ENCODE data around the gene ABHD15. TPM values are rescaled to one million over a fixed set of nuclear protein-coding genes. Genes with fewer than 3 reads are reported as not detected.

Gene ABHD15
- total and polyA plus RNA-seq, 2 donors (not counting 3 experiments of a cell fraction or from before 2014, with no cell fraction given): 3.8 to 5.6 TPM

- intact Hi-C loops (cut with micrococcal nuclease): no loop called here
- H3K27ac ChIP-seq (ENCODE audit: insufficient read depth, low read depth, low read length): no peak overlapping the region
- peaks cover 12% of the 10 kb centered on the region for H3K79me2 ChIP-seq (ENCODE audit: control insufficient read depth, insufficient read depth, low read length)
- no peak overlapping the region for H3K9ac ChIP-seq (replicated peaks; ENCODE audit: extremely low read depth, insufficient read depth, low read length)
- H3K36me3 ChIP-seq (ENCODE audit: control insufficient read depth in 2 of 2, extremely low read depth in 1 of 2, insufficient read depth in 2 of 2, low read length in 2 of 2): peaks cover 24 to 62% of the 10 kb centered on the region in 2 experiments
- TF ChIP-seq FOS (IDR thresholded peaks at IDR 0.05; ENCODE audit: borderline replicate concordance, insufficient read depth, low read length) (no peak), POLR2A (IDR thresholded peaks at IDR 0.05; ENCODE audit: low read depth, low read length) (no peak), CTCF (IDR thresholded peaks at IDR 0.05; ENCODE audit: extremely low read depth in 1 of 2, insufficient read depth in 1 of 2, low read depth in 1 of 2, low read length in 2 of 2) (no peak), GATA2 (IDR thresholded peaks at IDR 0.05; ENCODE audit: insufficient read depth, insufficient read length, low read depth, low read length) (no peak)
- peaks cover 3% of the 10 kb centered on the region for H3K4me1 ChIP-seq (ENCODE audit: control insufficient read depth, extremely low read depth, insufficient read depth, low read length)
- H4K20me1 ChIP-seq (replicated peaks; ENCODE audit: control insufficient read depth, extremely low read depth, insufficient read depth, low read length): no peaks in the 10 kb centered on the region
- H3K4me3 ChIP-seq (replicated peaks in 1 of 3; ENCODE audit: insufficient read depth in 1 of 3, low read depth in 1 of 3, low read length in 3 of 3): no peak overlapping the region
- H3K27me3 ChIP-seq (ENCODE audit: control insufficient read depth in 2 of 2, insufficient read depth in 2 of 2, low read length in 2 of 2): no peaks in the 10 kb centered on the region
- no TSS peak for BruUV-seq (replicated peaks)
- H3K9me1 ChIP-seq (replicated peaks; ENCODE audit: control insufficient read depth, extremely low read depth, insufficient read depth, low read length): no peaks in the 10 kb centered on the region
- DNase-seq (ENCODE audit: low read depth, low spot score): no peak
- POLR2A ChIA-PET: no interaction called here
- CTCF ChIA-PET: interaction anchor here (1.1 to 9.4 kb wide), 6 partner anchors 15 to 516 kb away, joined by 3 to 152 read pairs (median 8); partner anchors contain the start of gene ANKRD13B
- no peak for FAIRE-seq
- dilution Hi-C loops (cut with MboI; ENCODE audit: extremely low pct_ligation_motif_present, low sequenced_read_pairs): no loop called here
- no peak overlapping the region for H3K4me2 ChIP-seq (ENCODE audit: insufficient read depth, low read length)
- no peak overlapping the region for H2AFZ ChIP-seq (ENCODE audit: low read depth, low read length)
- no peaks in the 10 kb centered on the region for H3K9me3 ChIP-seq (replicated peaks; ENCODE audit: control insufficient read depth, insufficient read depth, low read length)
Observed at GRCh38 chr17:29577385-29578211, 10.8 kb upstream of the ABHD15 start.

- no peak overlapping the region for H3K27ac ChIP-seq (ENCODE audit: insufficient read depth, low read depth, low read length)
- no peak overlapping the region for H2AFZ ChIP-seq (ENCODE audit: low read depth, low read length)
- H3K9me3 ChIP-seq (replicated peaks; ENCODE audit: control insufficient read depth, insufficient read depth, low read length): no peaks in the 10 kb centered on the region
- intact Hi-C loops (cut with micrococcal nuclease) (no loop called here), dilution Hi-C loops (cut with MboI; ENCODE audit: extremely low pct_ligation_motif_present, low sequenced_read_pairs) (no loop called here)
- POLR2A ChIA-PET: no interaction called here
- CTCF ChIA-PET: interaction anchor here (1.1 to 9.4 kb wide), 6 partner anchors 16 to 516 kb away, joined by 3 to 152 read pairs (median 8); partner anchors contain the start of gene ANKRD13B
- H3K9ac ChIP-seq (replicated peaks; ENCODE audit: extremely low read depth, insufficient read depth, low read length): no peak overlapping the region
- TF ChIP-seq MYC (IDR thresholded peaks at IDR 0.05; ENCODE audit: low read depth, low read length): no peak
- TF ChIP-seq GATA2 (IDR thresholded peaks at IDR 0.05; ENCODE audit: insufficient read depth, insufficient read length, low read depth, low read length): no peak
- no peak for TF ChIP-seq POLR2AphosphoS5 (IDR thresholded peaks at IDR 0.05; ENCODE audit: insufficient read depth, low read depth, low read length)
- no peak for TF ChIP-seq POLR2A (IDR thresholded peaks at IDR 0.05; ENCODE audit: low read depth, low read length)
- no peak for TF ChIP-seq EZH2 (IDR thresholded peaks at IDR 0.05; ENCODE audit: borderline replicate concordance, low read depth, low read length, severe bottlenecking)
- TF ChIP-seq FOS (IDR thresholded peaks at IDR 0.05; ENCODE audit: borderline replicate concordance, insufficient read depth, low read length): no peak
- FAIRE-seq (no peak), DNase-seq (ENCODE audit: low read depth, low spot score) (no peak)
- no peaks in the 10 kb centered on the region for H3K9me1 ChIP-seq (replicated peaks; ENCODE audit: control insufficient read depth, extremely low read depth, insufficient read depth, low read length)
- no peaks in the 10 kb centered on the region for H3K27me3 ChIP-seq (ENCODE audit: control insufficient read depth in 2 of 2, insufficient read depth in 2 of 2, low read length in 2 of 2)
- no peak overlapping the region for H3K4me2 ChIP-seq (ENCODE audit: insufficient read depth, low read length)
- peaks cover 24 to 59% of the 10 kb centered on the region in 2 experiments for H3K36me3 ChIP-seq (ENCODE audit: control insufficient read depth in 2 of 2, extremely low read depth in 1 of 2, insufficient read depth in 2 of 2, low read length in 2 of 2)
- H3K4me1 ChIP-seq (ENCODE audit: control insufficient read depth, extremely low read depth, insufficient read depth, low read length): peaks cover 3% of the 10 kb centered on the region
- H3K4me3 ChIP-seq (replicated peaks in 1 of 3; ENCODE audit: insufficient read depth in 1 of 3, low read depth in 1 of 3, low read length in 3 of 3): no peak overlapping the region
- no peaks in the 10 kb centered on the region for H4K20me1 ChIP-seq (replicated peaks; ENCODE audit: control insufficient read depth, extremely low read depth, insufficient read depth, low read length)
- BruUV-seq (replicated peaks): no TSS peak
- peaks cover 6% of the 10 kb centered on the region for H3K79me2 ChIP-seq (ENCODE audit: control insufficient read depth, insufficient read depth, low read length)
Observed at GRCh38 chr17:29577001-29577370, 10.1 kb upstream of the ABHD15 start.

Measured in endothelial cell of umbilical vein (primary cell).